ENCODE measurements around the gene SIN3B.
"Not testable (repeated sequence)": the region's sequence is repeated elsewhere in the genome, so short reads cannot be mapped to it uniquely, and the experiment has no call there.

The SIN3B gene

DNA sequence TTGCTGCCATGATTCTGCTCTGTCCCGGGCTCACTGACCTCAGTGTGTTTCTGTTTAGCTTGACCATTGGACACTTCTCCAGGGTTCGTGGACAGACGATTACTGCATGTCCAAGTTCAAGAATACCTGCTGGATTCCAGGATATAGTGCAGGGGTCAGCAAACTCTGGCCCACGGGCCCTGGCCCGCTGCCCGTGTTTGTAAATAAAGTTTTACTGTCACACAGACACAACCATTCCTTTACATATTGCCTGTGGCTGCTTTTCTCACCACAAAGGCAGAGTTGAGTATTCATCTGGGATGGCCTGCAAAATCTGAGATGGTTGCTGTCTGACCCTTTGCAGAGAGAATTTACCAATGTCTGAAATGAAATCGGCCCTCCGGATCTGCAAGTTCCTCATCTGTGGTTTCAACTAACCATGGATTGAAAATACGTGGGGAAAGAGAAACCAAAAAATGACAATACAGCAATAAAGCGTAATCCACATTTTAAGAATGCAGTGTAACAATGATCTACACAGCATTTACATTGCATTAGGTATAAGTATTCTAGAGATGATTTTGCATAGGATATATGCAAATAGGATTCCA lies 33.7 kb downstream of the SIN3B start:
- peaks cover 93% of the 10 kb centered on the region for H3K36me3 Mint-ChIP-seq (ENCODE audit: low read depth)
- no peaks in the 10 kb centered on the region for H3K9me3 Mint-ChIP-seq
- peak overlapping the region; percentile 66 for H3K27ac Mint-ChIP-seq
- H3K27me3 Mint-ChIP-seq, result peaks cover 3% of the 10 kb centered on the region
- intact Hi-C loops (cut with micrococcal nuclease), result no loop called here
- peak overlapping the region; percentile 2 for H3K4me3 Mint-ChIP-seq
- H3K4me1 Mint-ChIP-seq (ENCODE audit: low read depth), result peaks cover 21% of the 10 kb centered on the region

DNA sequence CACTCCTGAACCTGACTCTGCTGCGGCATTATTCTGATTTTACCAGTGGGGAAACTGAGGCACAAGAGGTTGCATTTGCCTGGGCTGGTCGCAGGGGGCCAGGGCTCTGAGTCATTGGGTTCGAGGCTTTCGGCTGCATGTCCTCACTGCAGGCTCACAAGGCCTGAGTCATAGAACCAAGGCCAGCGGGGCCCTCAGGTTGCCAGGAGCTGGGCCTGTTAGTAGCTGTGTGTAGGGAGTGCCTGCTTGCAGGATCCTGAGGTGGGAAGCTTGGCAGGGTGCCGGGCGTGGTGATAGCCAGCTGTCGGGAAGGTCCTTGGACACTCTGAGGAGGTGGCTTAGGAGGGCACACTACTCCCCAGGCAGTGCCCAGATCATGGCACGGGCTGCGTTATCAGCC lies 38.0 kb downstream of the SIN3B start:
- H3K4me1 Mint-ChIP-seq (ENCODE audit: low read depth), result peaks cover 17% of the 10 kb centered on the region
- intact Hi-C loops (cut with micrococcal nuclease), result no loop called here
- no peak overlapping the region for H3K4me3 Mint-ChIP-seq
- H3K36me3 Mint-ChIP-seq (ENCODE audit: low read depth), result peaks cover 96% of the 10 kb centered on the region
- no peaks in the 10 kb centered on the region for H3K27me3 Mint-ChIP-seq
- no peak overlapping the region for H3K27ac Mint-ChIP-seq
- no peaks in the 10 kb centered on the region for H3K9me3 Mint-ChIP-seq

- Mint-ChIP-seq H3K4me3 (no peak overlapping the region), H3K36me3 (ENCODE audit: low read depth) (peaks cover 100% of the 10 kb centered on the region), H3K4me1 (ENCODE audit: low read depth) (peaks cover 3% of the 10 kb centered on the region), H3K27me3 (no peaks in the 10 kb centered on the region), H3K9me3 (no peaks in the 10 kb centered on the region), H3K27ac (no peak overlapping the region)
- intact Hi-C loops (cut with micrococcal nuclease), result no loop called here
Measured at GRCh38 chr19:16868423-16869130, 39.4 kb downstream of the SIN3B start.

DNA sequence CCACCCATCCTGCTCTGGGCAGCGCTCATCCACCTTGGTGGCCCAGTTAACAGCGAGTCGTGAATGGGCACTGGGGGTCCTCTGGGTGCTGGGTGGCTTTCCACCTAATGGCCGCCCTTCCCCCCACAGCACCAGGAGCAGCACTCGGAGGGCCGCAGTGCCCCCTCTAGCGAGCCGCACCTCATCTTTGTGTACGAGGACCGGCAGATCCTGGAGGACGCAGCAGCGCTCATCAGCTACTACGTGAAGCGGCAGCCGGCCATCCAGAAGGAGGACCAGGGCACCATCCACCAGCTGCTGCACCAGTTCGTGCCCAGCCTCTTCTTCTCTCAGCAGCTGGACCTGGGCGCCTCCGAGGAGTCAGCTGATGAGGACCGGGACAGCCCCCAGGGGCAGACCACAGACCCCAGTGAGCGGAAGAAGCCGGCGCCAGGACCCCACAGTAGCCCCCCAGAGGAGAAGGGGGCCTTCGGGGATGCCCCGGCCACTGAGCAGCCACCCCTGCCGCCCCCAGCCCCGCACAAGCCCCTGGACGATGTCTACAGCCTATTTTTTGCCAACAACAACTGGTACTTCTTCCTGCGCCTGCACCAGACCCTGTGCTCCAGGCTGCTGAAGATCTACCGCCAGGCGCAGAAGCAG lies 40.3 kb downstream of the SIN3B start:
- Mint-ChIP-seq H3K36me3 (ENCODE audit: low read depth) (peaks cover 100% of the 10 kb centered on the region), H3K9me3 (peaks cover 7% of the 10 kb centered on the region), H3K27me3 (no peaks in the 10 kb centered on the region), H3K4me1 (ENCODE audit: low read depth) (peaks cover 5% of the 10 kb centered on the region), H3K27ac (no peak overlapping the region), H3K4me3 (no peak overlapping the region)
- intact Hi-C loops (cut with micrococcal nuclease), result no loop called here

- Mint-ChIP-seq H3K9me3 (peaks cover 16% of the 10 kb centered on the region), H3K4me3 (no peak overlapping the region), H3K27me3 (no peaks in the 10 kb centered on the region), H3K36me3 (ENCODE audit: low read depth) (peaks cover 100% of the 10 kb centered on the region), H3K27ac (no peak overlapping the region), H3K4me1 (ENCODE audit: low read depth) (peaks cover 15% of the 10 kb centered on the region)
- intact Hi-C loops (cut with micrococcal nuclease), result no loop called here
Measured at GRCh38 chr19:16871871-16872270, 42.7 kb downstream of the SIN3B start.

GRCh38 chr19:16872728-16873127 lies 43.5 kb downstream of the SIN3B start:
- no peak overlapping the region for H3K4me3 Mint-ChIP-seq
- peaks cover 18% of the 10 kb centered on the region for H3K4me1 Mint-ChIP-seq (ENCODE audit: low read depth)
- peaks cover 100% of the 10 kb centered on the region for H3K36me3 Mint-ChIP-seq (ENCODE audit: low read depth)
- H3K9me3 Mint-ChIP-seq, result peaks cover 16% of the 10 kb centered on the region
- no peaks in the 10 kb centered on the region for H3K27me3 Mint-ChIP-seq
- intact Hi-C loops (cut with micrococcal nuclease), result no loop called here
- H3K27ac Mint-ChIP-seq, result no peak overlapping the region

DNA sequence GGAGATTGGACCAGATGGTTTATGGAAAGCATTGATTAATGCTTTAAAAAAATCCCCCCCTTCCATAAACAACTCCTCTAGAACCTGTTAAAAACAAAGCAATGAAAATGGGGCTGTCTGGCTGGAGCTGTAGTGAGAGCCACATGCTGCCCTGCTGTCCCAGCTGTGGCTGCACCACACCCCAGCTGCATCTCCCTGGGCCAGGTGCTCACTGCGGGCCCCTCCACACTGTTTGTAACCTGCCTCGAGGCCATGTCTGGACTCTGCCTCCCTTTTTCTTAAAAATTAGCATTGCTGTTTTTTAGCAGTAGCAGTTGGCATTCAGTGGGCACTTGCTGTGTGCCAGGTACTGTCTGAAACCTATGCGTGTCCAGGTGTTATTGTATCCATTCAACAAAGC lies 44.4 kb downstream of the SIN3B start:
- H3K36me3 Mint-ChIP-seq (ENCODE audit: low read depth), result peaks cover 100% of the 10 kb centered on the region
- intact Hi-C loops (cut with micrococcal nuclease), result no loop called here
- peaks cover 18% of the 10 kb centered on the region for H3K4me1 Mint-ChIP-seq (ENCODE audit: low read depth)
- no peak overlapping the region for H3K4me3 Mint-ChIP-seq
- no peak overlapping the region for H3K27ac Mint-ChIP-seq
- no peaks in the 10 kb centered on the region for H3K27me3 Mint-ChIP-seq
- peaks cover 16% of the 10 kb centered on the region for H3K9me3 Mint-ChIP-seq

DNA sequence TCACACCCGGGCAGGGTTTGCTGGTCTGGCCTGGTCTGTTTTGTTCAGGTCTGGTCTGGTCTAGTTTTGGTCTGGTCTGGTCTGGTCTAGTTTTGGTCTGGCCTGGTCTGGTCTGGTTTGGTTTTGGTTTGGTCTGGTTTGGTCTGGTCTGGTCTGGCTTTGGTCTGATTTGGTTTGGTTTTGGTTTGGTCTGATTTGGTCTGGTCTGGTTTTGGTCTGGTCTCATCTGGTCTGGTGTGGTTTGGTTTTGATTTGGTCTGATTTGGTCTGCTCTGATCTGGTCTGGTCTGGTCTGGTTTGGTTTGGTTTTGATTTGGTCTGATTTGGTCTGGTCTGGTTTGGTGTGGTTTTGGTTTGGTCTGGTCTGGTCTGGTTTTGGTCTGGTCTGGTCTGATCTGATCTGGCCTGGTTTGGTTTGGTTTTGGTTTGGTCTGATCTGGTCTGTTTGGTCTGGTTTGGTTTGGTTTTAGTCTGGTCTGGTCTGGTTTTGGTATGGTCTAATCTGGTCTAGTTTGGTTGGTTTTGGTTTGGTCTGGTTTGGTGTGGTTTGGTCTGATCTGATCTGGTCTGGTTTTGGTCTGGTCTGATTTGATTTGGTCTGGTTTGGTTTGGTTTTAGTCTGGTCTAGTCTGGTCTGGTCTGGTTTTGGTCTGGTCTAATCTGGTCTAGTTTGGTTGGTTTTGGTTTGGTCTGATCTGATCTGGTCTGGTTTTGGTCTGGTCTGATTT lies 45.2 kb downstream of the SIN3B start:
- intact Hi-C loops (cut with micrococcal nuclease), result no loop called here
- Mint-ChIP-seq H3K4me3 (no peak overlapping the region), H3K36me3 (ENCODE audit: low read depth) (peaks cover 100% of the 10 kb centered on the region), H3K27me3 (no peaks in the 10 kb centered on the region), H3K9me3 (peaks cover 16% of the 10 kb centered on the region), H3K27ac (peak overlapping the region; percentile 54), H3K4me1 (ENCODE audit: low read depth) (peaks cover 18% of the 10 kb centered on the region)

- Mint-ChIP-seq H3K36me3 (ENCODE audit: low read depth) (peaks cover 100% of the 10 kb centered on the region), H3K27ac (peak overlapping the region; percentile 54)
Measured at GRCh38 chr19:16874978-16875299, 45.7 kb downstream of the SIN3B start.

GRCh38 chr19:16875584-16876555 lies 46.7 kb downstream of the SIN3B start:
- intact Hi-C loops (cut with micrococcal nuclease), result no loop called here

More at GRCh38 chr19:16874978-16875299, 45.7 kb downstream of the SIN3B start:
- H3K4me3 Mint-ChIP-seq; intact Hi-C loops (cut with micrococcal nuclease); H3K27me3 Mint-ChIP-seq: not testable (repeated sequence)
- Mint-ChIP-seq H3K9me3 (peaks cover 18% of the 10 kb centered on the region), H3K4me1 (ENCODE audit: low read depth) (peaks cover 18% of the 10 kb centered on the region)

DNA sequence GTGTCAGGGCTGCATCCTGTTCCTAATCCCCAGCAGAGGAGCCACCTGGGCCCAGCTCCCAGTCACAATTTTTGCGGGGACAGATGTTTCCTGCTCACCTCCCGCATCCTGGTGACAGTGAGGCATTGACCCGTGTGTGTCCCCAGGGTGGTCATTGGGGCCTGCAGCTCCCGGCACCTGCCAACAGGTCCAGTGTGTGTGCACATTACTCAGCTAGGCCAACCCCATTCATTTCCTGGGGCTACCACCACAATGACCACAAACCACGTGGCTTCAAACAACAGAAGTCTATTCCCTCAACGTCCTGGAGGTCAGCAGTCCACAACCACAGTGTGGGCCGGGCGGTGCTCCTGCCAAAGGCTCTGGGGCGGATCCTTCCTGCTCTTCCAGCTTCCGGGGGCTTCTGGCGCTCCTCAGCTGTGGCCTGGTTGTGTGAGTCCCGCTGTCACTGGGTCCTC lies 47.7 kb downstream of the SIN3B start:
- peaks cover 38% of the 10 kb centered on the region for H3K9me3 Mint-ChIP-seq
- intact Hi-C loops (cut with micrococcal nuclease), result no loop called here
- H3K27ac Mint-ChIP-seq, result no peak overlapping the region
- peaks cover 18% of the 10 kb centered on the region for H3K4me1 Mint-ChIP-seq (ENCODE audit: low read depth)
- no peaks in the 10 kb centered on the region for H3K27me3 Mint-ChIP-seq
- no peak overlapping the region for H3K4me3 Mint-ChIP-seq
- H3K36me3 Mint-ChIP-seq (ENCODE audit: low read depth), result peaks cover 96% of the 10 kb centered on the region

More at GRCh38 chr19:16875584-16876555, 46.7 kb downstream of the SIN3B start:
- Mint-ChIP-seq H3K27ac (no peak overlapping the region), H3K9me3 (peaks cover 27% of the 10 kb centered on the region), H3K4me3 (no peak overlapping the region), H3K27me3 (no peaks in the 10 kb centered on the region), H3K4me1 (ENCODE audit: low read depth) (peaks cover 18% of the 10 kb centered on the region), H3K36me3 (ENCODE audit: low read depth) (peaks cover 100% of the 10 kb centered on the region)

GRCh38 chr19:16877581-16877980 lies 48.4 kb downstream of the SIN3B start:
- Mint-ChIP-seq H3K4me3 (no peak overlapping the region), H3K4me1 (ENCODE audit: low read depth) (peaks cover 18% of the 10 kb centered on the region), H3K36me3 (ENCODE audit: low read depth) (peaks cover 90% of the 10 kb centered on the region), H3K27ac (no peak overlapping the region), H3K27me3 (peaks cover 2% of the 10 kb centered on the region), H3K9me3 (peaks cover 45% of the 10 kb centered on the region)
- intact Hi-C loops (cut with micrococcal nuclease), result no loop called here

Measured in dendritic cell treated with granulocyte-macrophage colony-stimulating factor and Interleukin-4, amounts not matched to agents 40 ng/mL and 50 ng/mL, for 4 days (primary cell).